HL-60 (cell line): Measurements from ENCODE around the gene MAP2K5.

ENCODE experiments used
- GABPA ChIP-seq: IDR thresholded peaks from 2 replicates; pipeline ENCODE4 v1.6.1; 2012; ENCODE audit warnings: low read depth
- POLR2AphosphoS5 ChIP-seq: IDR thresholded peaks from 2 replicates; pipeline ENCODE4 v1.6.1; 2012; ENCODE audit warnings: low read depth
- SPI1 ChIP-seq: IDR thresholded peaks from 2 replicates; pipeline ENCODE4 v1.6.1; 2012; ENCODE audit warnings: low read depth, mild to moderate bottlenecking, borderline replicate concordance
- TF ChIP-seq, protein P1 (sequence below): IDR thresholded peaks from one replicate; pipeline ENCODE4 v1.5.1; 2011; ENCODE audit warnings: low read length, control low read depth, inconsistent platforms; ENCODE audit not compliant: insufficient read depth
- TF ChIP-seq, protein P2 (sequence below): IDR thresholded peaks from 2 replicates; pipeline ENCODE4 v1.6.1; 2012; ENCODE audit warnings: low read depth; ENCODE audit not compliant: insufficient replicate concordance

GRCh38 chr15:67632261-67632660, 89.8 kb downstream of the MAP2K5 start:
- TF ChIP-seq, protein P1, sequence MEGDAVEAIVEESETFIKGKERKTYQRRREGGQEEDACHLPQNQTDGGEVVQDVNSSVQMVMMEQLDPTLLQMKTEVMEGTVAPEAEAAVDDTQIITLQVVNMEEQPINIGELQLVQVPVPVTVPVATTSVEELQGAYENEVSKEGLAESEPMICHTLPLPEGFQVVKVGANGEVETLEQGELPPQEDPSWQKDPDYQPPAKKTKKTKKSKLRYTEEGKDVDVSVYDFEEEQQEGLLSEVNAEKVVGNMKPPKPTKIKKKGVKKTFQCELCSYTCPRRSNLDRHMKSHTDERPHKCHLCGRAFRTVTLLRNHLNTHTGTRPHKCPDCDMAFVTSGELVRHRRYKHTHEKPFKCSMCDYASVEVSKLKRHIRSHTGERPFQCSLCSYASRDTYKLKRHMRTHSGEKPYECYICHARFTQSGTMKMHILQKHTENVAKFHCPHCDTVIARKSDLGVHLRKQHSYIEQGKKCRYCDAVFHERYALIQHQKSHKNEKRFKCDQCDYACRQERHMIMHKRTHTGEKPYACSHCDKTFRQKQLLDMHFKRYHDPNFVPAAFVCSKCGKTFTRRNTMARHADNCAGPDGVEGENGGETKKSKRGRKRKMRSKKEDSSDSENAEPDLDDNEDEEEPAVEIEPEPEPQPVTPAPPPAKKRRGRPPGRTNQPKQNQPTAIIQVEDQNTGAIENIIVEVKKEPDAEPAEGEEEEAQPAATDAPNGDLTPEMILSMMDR, result no peak
- no peak for TF ChIP-seq POLR2AphosphoS5
- TF ChIP-seq, protein P2, sequence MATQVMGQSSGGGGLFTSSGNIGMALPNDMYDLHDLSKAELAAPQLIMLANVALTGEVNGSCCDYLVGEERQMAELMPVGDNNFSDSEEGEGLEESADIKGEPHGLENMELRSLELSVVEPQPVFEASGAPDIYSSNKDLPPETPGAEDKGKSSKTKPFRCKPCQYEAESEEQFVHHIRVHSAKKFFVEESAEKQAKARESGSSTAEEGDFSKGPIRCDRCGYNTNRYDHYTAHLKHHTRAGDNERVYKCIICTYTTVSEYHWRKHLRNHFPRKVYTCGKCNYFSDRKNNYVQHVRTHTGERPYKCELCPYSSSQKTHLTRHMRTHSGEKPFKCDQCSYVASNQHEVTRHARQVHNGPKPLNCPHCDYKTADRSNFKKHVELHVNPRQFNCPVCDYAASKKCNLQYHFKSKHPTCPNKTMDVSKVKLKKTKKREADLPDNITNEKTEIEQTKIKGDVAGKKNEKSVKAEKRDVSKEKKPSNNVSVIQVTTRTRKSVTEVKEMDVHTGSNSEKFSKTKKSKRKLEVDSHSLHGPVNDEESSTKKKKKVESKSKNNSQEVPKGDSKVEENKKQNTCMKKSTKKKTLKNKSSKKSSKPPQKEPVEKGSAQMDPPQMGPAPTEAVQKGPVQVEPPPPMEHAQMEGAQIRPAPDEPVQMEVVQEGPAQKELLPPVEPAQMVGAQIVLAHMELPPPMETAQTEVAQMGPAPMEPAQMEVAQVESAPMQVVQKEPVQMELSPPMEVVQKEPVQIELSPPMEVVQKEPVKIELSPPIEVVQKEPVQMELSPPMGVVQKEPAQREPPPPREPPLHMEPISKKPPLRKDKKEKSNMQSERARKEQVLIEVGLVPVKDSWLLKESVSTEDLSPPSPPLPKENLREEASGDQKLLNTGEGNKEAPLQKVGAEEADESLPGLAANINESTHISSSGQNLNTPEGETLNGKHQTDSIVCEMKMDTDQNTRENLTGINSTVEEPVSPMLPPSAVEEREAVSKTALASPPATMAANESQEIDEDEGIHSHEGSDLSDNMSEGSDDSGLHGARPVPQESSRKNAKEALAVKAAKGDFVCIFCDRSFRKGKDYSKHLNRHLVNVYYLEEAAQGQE, result no peak
- TF ChIP-seq GABPA, result no peak
- TF ChIP-seq SPI1, result no peak
